Measurements from ENCODE around the gene PEX26. TPM values are rescaled to one million over a fixed set of nuclear protein-coding genes. Genes with fewer than 3 reads are reported as not detected.

The PEX26 gene
- total and polyA plus RNA-seq, 2 experiments from 2014 or later: 4.0 to 48.9 TPM

DNA sequence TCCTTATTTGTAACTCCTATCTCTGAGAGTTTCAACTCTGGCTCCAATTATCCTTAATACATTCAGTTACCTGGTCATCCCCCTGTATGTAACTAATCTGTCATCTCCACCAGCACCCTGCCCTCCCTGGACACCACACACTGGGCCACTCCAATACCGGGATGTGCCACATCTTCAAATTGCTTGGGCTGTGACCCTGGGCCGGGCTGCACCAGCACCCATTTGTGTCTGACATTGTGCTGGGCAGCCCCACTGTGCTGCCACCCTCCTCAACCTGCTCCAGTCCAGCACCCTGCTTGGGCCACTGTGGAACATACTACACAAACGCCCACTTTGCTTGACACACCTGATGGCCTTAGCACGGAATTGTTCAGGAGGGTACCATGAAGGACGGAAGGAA, 70.0 kb downstream of the PEX26 start:
- TF ChIP-seq POLR2AphosphoS5 (IDR thresholded peaks at IDR 0.05; ENCODE audit: low read depth) (no peak), STAT1 (IDR thresholded peaks at IDR 0.05; ENCODE audit: unreplicated experiment) (no peak), EZH2phosphoT487 (IDR thresholded peaks at IDR 0.05; ENCODE audit: unreplicated experiment) (no peak), EZH2 (IDR thresholded peaks at IDR 0.05; ENCODE audit: low read depth, unreplicated experiment) (no peak), ZNF114 (CRISPR knock-in tag; IDR thresholded peaks at IDR 0.05) (no peak), NANOG (IDR thresholded peaks at IDR 0.05; ENCODE audit: borderline replicate concordance) (no peak), CREB1 (CRISPR knock-in tag; IDR thresholded peaks at IDR 0.05; ENCODE audit: low read depth) (no peak)
- TF ChIP-seq, protein P1, sequence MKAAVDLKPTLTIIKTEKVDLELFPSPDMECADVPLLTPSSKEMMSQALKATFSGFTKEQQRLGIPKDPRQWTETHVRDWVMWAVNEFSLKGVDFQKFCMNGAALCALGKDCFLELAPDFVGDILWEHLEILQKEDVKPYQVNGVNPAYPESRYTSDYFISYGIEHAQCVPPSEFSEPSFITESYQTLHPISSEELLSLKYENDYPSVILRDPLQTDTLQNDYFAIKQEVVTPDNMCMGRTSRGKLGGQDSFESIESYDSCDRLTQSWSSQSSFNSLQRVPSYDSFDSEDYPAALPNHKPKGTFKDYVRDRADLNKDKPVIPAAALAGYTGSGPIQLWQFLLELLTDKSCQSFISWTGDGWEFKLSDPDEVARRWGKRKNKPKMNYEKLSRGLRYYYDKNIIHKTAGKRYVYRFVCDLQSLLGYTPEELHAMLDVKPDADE (IDR thresholded peaks at IDR 0.05): no peak
- TF ChIP-seq, protein P2, sequence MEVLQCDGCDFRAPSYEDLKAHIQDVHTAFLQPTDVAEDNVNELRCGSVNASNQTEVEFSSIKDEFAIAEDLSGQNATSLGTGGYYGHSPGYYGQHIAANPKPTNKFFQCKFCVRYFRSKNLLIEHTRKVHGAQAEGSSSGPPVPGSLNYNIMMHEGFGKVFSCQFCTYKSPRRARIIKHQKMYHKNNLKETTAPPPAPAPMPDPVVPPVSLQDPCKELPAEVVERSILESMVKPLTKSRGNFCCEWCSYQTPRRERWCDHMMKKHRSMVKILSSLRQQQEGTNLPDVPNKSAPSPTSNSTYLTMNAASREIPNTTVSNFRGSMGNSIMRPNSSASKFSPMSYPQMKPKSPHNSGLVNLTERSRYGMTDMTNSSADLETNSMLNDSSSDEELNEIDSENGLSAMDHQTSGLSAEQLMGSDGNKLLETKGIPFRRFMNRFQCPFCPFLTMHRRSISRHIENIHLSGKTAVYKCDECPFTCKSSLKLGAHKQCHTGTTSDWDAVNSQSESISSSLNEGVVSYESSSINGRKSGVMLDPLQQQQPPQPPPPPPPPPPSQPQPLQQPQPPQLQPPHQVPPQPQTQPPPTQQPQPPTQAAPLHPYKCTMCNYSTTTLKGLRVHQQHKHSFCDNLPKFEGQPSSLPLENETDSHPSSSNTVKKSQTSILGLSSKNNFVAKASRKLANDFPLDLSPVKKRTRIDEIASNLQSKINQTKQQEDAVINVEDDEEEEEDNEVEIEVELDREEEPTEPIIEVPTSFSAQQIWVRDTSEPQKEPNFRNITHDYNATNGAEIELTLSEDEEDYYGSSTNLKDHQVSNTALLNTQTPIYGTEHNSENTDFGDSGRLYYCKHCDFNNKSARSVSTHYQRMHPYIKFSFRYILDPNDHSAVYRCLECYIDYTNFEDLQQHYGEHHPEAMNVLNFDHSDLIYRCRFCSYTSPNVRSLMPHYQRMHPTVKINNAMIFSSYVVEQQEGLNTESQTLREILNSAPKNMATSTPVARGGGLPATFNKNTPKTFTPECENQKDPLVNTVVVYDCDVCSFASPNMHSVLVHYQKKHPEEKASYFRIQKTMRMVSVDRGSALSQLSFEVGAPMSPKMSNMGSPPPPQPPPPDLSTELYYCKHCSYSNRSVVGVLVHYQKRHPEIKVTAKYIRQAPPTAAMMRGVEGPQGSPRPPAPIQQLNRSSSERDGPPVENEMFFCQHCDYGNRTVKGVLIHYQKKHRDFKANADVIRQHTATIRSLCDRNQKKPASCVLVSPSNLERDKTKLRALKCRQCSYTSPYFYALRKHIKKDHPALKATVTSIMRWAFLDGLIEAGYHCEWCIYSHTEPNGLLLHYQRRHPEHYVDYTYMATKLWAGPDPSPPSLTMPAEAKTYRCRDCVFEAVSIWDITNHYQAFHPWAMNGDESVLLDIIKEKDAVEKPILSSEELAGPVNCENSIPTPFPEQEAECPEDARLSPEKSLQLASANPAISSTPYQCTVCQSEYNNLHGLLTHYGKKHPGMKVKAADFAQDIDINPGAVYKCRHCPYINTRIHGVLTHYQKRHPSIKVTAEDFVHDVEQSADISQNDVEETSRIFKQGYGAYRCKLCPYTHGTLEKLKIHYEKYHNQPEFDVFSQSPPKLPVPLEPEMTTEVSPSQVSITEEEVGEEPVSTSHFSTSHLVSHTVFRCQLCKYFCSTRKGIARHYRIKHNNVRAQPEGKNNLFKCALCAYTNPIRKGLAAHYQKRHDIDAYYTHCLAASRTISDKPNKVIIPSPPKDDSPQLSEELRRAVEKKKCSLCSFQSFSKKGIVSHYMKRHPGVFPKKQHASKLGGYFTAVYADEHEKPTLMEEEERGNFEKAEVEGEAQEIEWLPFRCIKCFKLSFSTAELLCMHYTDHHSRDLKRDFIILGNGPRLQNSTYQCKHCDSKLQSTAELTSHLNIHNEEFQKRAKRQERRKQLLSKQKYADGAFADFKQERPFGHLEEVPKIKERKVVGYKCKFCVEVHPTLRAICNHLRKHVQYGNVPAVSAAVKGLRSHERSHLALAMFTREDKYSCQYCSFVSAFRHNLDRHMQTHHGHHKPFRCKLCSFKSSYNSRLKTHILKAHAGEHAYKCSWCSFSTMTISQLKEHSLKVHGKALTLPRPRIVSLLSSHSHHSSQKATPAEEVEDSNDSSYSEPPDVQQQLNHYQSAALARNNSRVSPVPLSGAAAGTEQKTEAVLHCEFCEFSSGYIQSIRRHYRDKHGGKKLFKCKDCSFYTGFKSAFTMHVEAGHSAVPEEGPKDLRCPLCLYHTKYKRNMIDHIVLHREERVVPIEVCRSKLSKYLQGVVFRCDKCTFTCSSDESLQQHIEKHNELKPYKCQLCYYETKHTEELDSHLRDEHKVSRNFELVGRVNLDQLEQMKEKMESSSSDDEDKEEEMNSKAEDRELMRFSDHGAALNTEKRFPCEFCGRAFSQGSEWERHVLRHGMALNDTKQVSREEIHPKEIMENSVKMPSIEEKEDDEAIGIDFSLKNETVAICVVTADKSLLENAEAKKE (CRISPR knock-in tag; IDR thresholded peaks at IDR 0.05): no peak
- TF ChIP-seq, protein P3, sequence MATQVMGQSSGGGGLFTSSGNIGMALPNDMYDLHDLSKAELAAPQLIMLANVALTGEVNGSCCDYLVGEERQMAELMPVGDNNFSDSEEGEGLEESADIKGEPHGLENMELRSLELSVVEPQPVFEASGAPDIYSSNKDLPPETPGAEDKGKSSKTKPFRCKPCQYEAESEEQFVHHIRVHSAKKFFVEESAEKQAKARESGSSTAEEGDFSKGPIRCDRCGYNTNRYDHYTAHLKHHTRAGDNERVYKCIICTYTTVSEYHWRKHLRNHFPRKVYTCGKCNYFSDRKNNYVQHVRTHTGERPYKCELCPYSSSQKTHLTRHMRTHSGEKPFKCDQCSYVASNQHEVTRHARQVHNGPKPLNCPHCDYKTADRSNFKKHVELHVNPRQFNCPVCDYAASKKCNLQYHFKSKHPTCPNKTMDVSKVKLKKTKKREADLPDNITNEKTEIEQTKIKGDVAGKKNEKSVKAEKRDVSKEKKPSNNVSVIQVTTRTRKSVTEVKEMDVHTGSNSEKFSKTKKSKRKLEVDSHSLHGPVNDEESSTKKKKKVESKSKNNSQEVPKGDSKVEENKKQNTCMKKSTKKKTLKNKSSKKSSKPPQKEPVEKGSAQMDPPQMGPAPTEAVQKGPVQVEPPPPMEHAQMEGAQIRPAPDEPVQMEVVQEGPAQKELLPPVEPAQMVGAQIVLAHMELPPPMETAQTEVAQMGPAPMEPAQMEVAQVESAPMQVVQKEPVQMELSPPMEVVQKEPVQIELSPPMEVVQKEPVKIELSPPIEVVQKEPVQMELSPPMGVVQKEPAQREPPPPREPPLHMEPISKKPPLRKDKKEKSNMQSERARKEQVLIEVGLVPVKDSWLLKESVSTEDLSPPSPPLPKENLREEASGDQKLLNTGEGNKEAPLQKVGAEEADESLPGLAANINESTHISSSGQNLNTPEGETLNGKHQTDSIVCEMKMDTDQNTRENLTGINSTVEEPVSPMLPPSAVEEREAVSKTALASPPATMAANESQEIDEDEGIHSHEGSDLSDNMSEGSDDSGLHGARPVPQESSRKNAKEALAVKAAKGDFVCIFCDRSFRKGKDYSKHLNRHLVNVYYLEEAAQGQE (IDR thresholded peaks at IDR 0.05; ENCODE audit: unreplicated experiment): no peak

More for the DNA sequence above, 70.0 kb downstream of the PEX26 start:
- Histone ChIP-seq H2AFZ (no peak overlapping the region), H3K36me3 (ENCODE audit: insufficient read depth) (no peaks in the 10 kb centered on the region), H3F3A (replicated peaks; ENCODE audit: low read depth) (no peaks in the 10 kb centered on the region; the same call in 1 of the 2 replicates), H3K4me1 (ENCODE audit: insufficient read depth) (peaks cover 9% of the 10 kb centered on the region; the same call in 1 of the 2 replicates), H3K79me2 (replicated peaks; ENCODE audit: insufficient read depth) (no peaks in the 10 kb centered on the region), H3K4me2 (no peak overlapping the region), H3K27ac (ENCODE audit: low read depth) (no peak overlapping the region), H4K20me1 (replicated peaks; ENCODE audit: insufficient read depth) (no peaks in the 10 kb centered on the region), H3K4me3 (no peak overlapping the region), H3K9me2 (ENCODE audit: insufficient read depth) (no peaks in the 10 kb centered on the region), H3K27me3 (ENCODE audit: insufficient read depth) (peaks cover 4% of the 10 kb centered on the region; the same call in 1 of the 2 replicates)
- ATAC-seq (no peak), DNase-seq (ENCODE audit: low spot score) (no peak)
- Mint-ChIP-seq H3K4me1 (peaks cover 21% of the 10 kb centered on the region), H3K9me3 (no peaks in the 10 kb centered on the region; the same call in 2 of the 3 replicates), H3K27ac (no peak overlapping the region), H3K27me3 (ENCODE audit: insufficient read depth, low read depth, poor library complexity) (peaks cover 20% of the 10 kb centered on the region), H3K4me3 (no peak overlapping the region), H3K36me3 (ENCODE audit: low read depth) (no peaks in the 10 kb centered on the region)

All from GM23338 (cell line).